ENCODE data around the gene STRIP2. TPM values are rescaled to one million over a fixed set of nuclear protein-coding genes. Genes with fewer than 3 reads are reported as not detected.

STRIP2 gene
- total and polyA plus RNA-seq, 9 of the 15 experiments (the other 6 are each of a cell fraction or from before 2014, with no cell fraction given), result 10.1 to 81.8 (median 42.3) TPM

- no peak for TF ChIP-seq ZNF398 (CRISPR knock-in tag; IDR thresholded peaks at IDR 0.05)
- TF ChIP-seq DEAF1 (CRISPR knock-in tag; IDR thresholded peaks at IDR 0.05), result no peak
- no peak for TF ChIP-seq CTBP1 (IDR thresholded peaks at IDR 0.05; ENCODE audit: borderline replicate concordance)
These were observed 36.2 kb downstream of the STRIP2 start (continued) for GRCh38 chr7:129470411-129470810.

GRCh38 chr7:129471402-129471827 lies 37.2 kb downstream of the STRIP2 start:
- Histone ChIP-seq H3K9ac (ENCODE audit: insufficient read depth in 1 of 2, low read depth in 2 of 2, low read length in 2 of 2) (no peak overlapping the region), H2AFZ (ENCODE audit: low read depth, low read length) (no peak overlapping the region), H3K79me2 (ENCODE audit: control insufficient read depth, insufficient read depth, low read length) (no peaks in the 10 kb centered on the region), H3K4me1 (replicated peaks in 1 of 2; ENCODE audit: control insufficient read depth in 2 of 2, insufficient read depth in 2 of 2, low read length in 2 of 2) (no peaks in the 10 kb centered on the region), H3K27me3 (ENCODE audit: control insufficient read depth in 2 of 2, insufficient read depth in 2 of 2, low read length in 2 of 2) (no peaks in the 10 kb centered on the region), H3K27ac (ENCODE audit: extremely low read depth, low read depth, low read length) (no peak overlapping the region), H3K9me3 (replicated peaks; ENCODE audit: control insufficient read depth, insufficient read depth, low read depth, low read length) (no peaks in the 10 kb centered on the region), H3K36me3 (ENCODE audit: control insufficient read depth, insufficient read depth, low read length) (peaks cover 85% of the 10 kb centered on the region), H3K9me1 (ENCODE audit: control insufficient read depth, insufficient read depth, low read length) (no peaks in the 10 kb centered on the region), H4K20me1 (replicated peaks; ENCODE audit: control insufficient read depth, insufficient read depth, low read length) (no peaks in the 10 kb centered on the region), H3K4me2 (ENCODE audit: insufficient read depth, low read length) (no peak overlapping the region), H3K4me3 (no peak overlapping the region)
- intact Hi-C loops (cut with micrococcal nuclease) (loop anchor here (5.0 kb wide), 1 partner anchor 356 kb away; no protein-coding TSS in a partner anchor), in situ Hi-C loops (cut with MboI) (loop anchor here (5.0 kb wide), 1 partner anchor 249 kb away; no protein-coding TSS in a partner anchor)
- no peak for FAIRE-seq
- ChIA-PET CTCF (ENCODE audit: low intra/inter-chr PET ratio) (interaction anchor here (0.8 to 5.5 kb wide), 9 partner anchors 64 to 308 kb away, joined by 3 to 80 read pairs (median 9); partner anchors contain the start of genes AHCYL2 and NRF1), POLR2A (interaction anchor here (0.8 to 1.5 kb wide), 11 partner anchors 8 to 172 kb away, joined by 3 to 6 read pairs (median 4); partner anchors contain the start of gene STRIP2)
- DNase-seq (ENCODE audit: extremely low read depth in 1 of 4, low spot score in 3 of 4), result no peak
- no peak; the same call in 2 of the 3 replicates for ATAC-seq
- no TSS peak for BruUV-seq (replicated peaks)
- TF ChIP-seq HINFP (tag; conservative IDR thresholded peaks at IDR 0.05; ENCODE audit: low read depth), result no peak
- TF ChIP-seq HDAC8 (tag; IDR thresholded peaks at IDR 0.05), result no peak
- TF ChIP-seq, protein P1, sequence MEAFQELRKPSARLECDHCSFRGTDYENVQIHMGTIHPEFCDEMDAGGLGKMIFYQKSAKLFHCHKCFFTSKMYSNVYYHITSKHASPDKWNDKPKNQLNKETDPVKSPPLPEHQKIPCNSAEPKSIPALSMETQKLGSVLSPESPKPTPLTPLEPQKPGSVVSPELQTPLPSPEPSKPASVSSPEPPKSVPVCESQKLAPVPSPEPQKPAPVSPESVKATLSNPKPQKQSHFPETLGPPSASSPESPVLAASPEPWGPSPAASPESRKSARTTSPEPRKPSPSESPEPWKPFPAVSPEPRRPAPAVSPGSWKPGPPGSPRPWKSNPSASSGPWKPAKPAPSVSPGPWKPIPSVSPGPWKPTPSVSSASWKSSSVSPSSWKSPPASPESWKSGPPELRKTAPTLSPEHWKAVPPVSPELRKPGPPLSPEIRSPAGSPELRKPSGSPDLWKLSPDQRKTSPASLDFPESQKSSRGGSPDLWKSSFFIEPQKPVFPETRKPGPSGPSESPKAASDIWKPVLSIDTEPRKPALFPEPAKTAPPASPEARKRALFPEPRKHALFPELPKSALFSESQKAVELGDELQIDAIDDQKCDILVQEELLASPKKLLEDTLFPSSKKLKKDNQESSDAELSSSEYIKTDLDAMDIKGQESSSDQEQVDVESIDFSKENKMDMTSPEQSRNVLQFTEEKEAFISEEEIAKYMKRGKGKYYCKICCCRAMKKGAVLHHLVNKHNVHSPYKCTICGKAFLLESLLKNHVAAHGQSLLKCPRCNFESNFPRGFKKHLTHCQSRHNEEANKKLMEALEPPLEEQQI (IDR thresholded peaks at IDR 0.05), result no peak
- no peak for TF ChIP-seq ZBTB12 (CRISPR knock-in tag; IDR thresholded peaks at IDR 0.05)
- TF ChIP-seq DACH1 (IDR thresholded peaks at IDR 0.05; ENCODE audit: partially characterized antibody), result no peak
- TF ChIP-seq MLX (CRISPR knock-in tag; conservative IDR thresholded peaks at IDR 0.05), result no peak
- no peak for TF ChIP-seq EZH2 (IDR thresholded peaks at IDR 0.05; ENCODE audit: borderline replicate concordance, low read depth, low read length)
- TF ChIP-seq MCM3 (IDR thresholded peaks at IDR 0.05), result no peak

Measured in K562 (cell line).